OCI-LY7 (cell line): ENCODE measurements around the gene GTF3C2. TPM values are rescaled to one million over a fixed set of nuclear protein-coding genes. Genes with fewer than 3 reads are reported as not detected.
"Not testable (repeated sequence)": the region's sequence is repeated elsewhere in the genome, so short reads cannot be mapped to it uniquely, and the experiment has no call there.

Source experiments
- BruUV-seq: library from RNA; stranded (reverse); fragments of 400-500 nt; replicated peaks from 2 replicates; lab custom pipeline; 2021; lab: Mats Ljungman, UMichigan
- CTCF ChIA-PET: fragments of 300-600 bp; sonication (Branson Sonifier 250); formaldehyde crosslinking; loops from one replicate; lab custom pipeline; 2022; ENCODE audit warnings: antibody characterized with exemption; ENCODE audit not compliant: unreplicated experiment; lab: Charles Lee
- POLR2A ChIA-PET: fragments of 300-600 bp; sonication (Branson Sonifier 250); formaldehyde crosslinking; loops from one replicate; lab custom pipeline; 2022; ENCODE audit warnings: antibody characterized with exemption; lab: Charles Lee
- DNase-seq: peaks from one replicate; pipeline ENCODE4 v3.0.0-alpha.2; 2015; ENCODE audit warnings: low spot score
- H2AFZ ChIP-seq: fragments of 200-600 bp; sonication (generic), shearing (Covaris generic); 2 replicates; pipeline ENCODE4 v1.6.1; 2014; ENCODE audit warnings: mild to moderate bottlenecking, antibody characterized with exemption, low read length, moderate library complexity
- H3K27ac ChIP-seq: fragments of 200-600 bp; sonication (generic); 2 replicates; pipeline ENCODE4 v1.5.1; 2014; ENCODE audit warnings: mixed run types, low read depth, mild to moderate bottlenecking, moderate library complexity, low read length, inconsistent platforms; ENCODE audit not compliant: poor library complexity, severe bottlenecking
- H3K36me3 ChIP-seq: fragments of 200-600 bp; sonication (generic); 2 replicates; pipeline ENCODE4 v1.6.1; 2014; ENCODE audit warnings: mild to moderate bottlenecking, antibody characterized with exemption, low read length, moderate library complexity, mixed read lengths; ENCODE audit not compliant: insufficient read depth
- H3K4me1 ChIP-seq: fragments of 200-600 bp; sonication (generic); 2 replicates; pipeline ENCODE4 v1.5.1; 2014; ENCODE audit warnings: mild to moderate bottlenecking, low read length; ENCODE audit not compliant: insufficient read depth, poor library complexity, severe bottlenecking
- H3K4me2 ChIP-seq: fragments of 200-600 bp; sonication (generic); 2 replicates; pipeline ENCODE4 v1.6.1; 2014; ENCODE audit warnings: mild to moderate bottlenecking, low read length
- H3K4me3 ChIP-seq: fragments of 200-600 bp; sonication (generic); 2 replicates; pipeline ENCODE4 v1.5.1; 2014; ENCODE audit warnings: mild to moderate bottlenecking, low read depth, low read length; ENCODE audit not compliant: poor library complexity, severe bottlenecking
- H3K79me2 ChIP-seq: fragments of 200-600 bp; sonication (generic); 2 replicates; pipeline ENCODE4 v1.6.1; 2016; ENCODE audit warnings: low read depth, mild to moderate bottlenecking, low read length, moderate library complexity, mixed read lengths; ENCODE audit not compliant: insufficient read depth
- H3K9me2 ChIP-seq: fragments of 200-600 bp; sonication (generic); 2 replicates; pipeline ENCODE4 v1.6.1; 2016; ENCODE audit warnings: mild to moderate bottlenecking, low read length, mixed read lengths; ENCODE audit not compliant: insufficient read depth
- H3K9me3 ChIP-seq: fragments of 200-600 bp; sonication (generic); 2 replicates; pipeline ENCODE4 v1.6.1; 2014; ENCODE audit warnings: mild to moderate bottlenecking, mixed run types, low read length, mixed read lengths
- H4K20me1 ChIP-seq: fragments of 200-600 bp; sonication (generic); 2 replicates; pipeline ENCODE4 v1.6.1; 2014; ENCODE audit warnings: mild to moderate bottlenecking, antibody characterized with exemption, low read length, moderate library complexity, mixed read lengths; ENCODE audit not compliant: insufficient read depth
- CTCF ChIP-seq: fragments of 200-600 bp; sonication (generic); conservative IDR thresholded peaks from 2 replicates; pipeline ENCODE4 v1.5.1; 2014; ENCODE audit warnings: mild to moderate bottlenecking, antibody characterized with exemption, low read length, moderate library complexity, mixed read lengths
- EZH2phosphoT487 ChIP-seq: fragments of 200-600 bp; sonication (generic); IDR thresholded peaks from 2 replicates; pipeline ENCODE4 v1.6.1; 2018; ENCODE audit warnings: low read depth, borderline replicate concordance, mild to moderate bottlenecking, mixed run types, antibody characterized with exemption, low read length, moderate library complexity, mixed read lengths
- intact Hi-C: fragments of 100-400 bp; cut with micrococcal nuclease; formaldehyde crosslinking; loops from one replicate; pipeline ENCODE4 v1.10.0; 2022; ENCODE audit not compliant: unreplicated experiment
- total RNA-seq, 2 experiments: library from RNA; depleted of rRNA in 1 of 2; stranded (reverse); fragments of >200 nt in 1 of 2; shearing (Covaris generic) in 1 of 2; gene quantifications; 2 replicates each; pipeline ENCODE4 v1.2.3, GENCODE V29; 2014 to 2022

GTF3C2 gene
- total RNA-seq, 2 experiments from 2014 or later, result 54.2 to 70.3 TPM

- Histone ChIP-seq H4K20me1 (0 out of 2 replicates have a peak, but pooled peaks cover 4% of the 10 kb centered on the region), H2AFZ (no peak overlapping the region), H3K36me3 (peaks cover 17% of the 10 kb centered on the region), H3K79me2 (peaks cover 76% of the 10 kb centered on the region), H3K4me1 (peaks cover 34% of the 10 kb centered on the region), H3K9me2 (no peaks in the 10 kb centered on the region), H3K27ac (no peak overlapping the region), H3K4me2 (no peak overlapping the region), H3K9me3 (no peaks in the 10 kb centered on the region), H3K4me3 (no peak overlapping the region)
- ChIA-PET CTCF (interaction anchor here (1.0 kb wide), 1 partner anchor 9 kb away, joined by 3 read pairs; no protein-coding TSS in a partner anchor), POLR2A (interaction anchor here (0.6 to 2.0 kb wide), 7 partner anchors 9 to 1425 kb away, joined by 3 to 12 read pairs (median 6); partner anchors contain the start of gene NRBP1)
- BruUV-seq, result no TSS peak
- TF ChIP-seq CTCF, result no peak
- no peak for TF ChIP-seq EZH2phosphoT487
- DNase-seq, result no peak
- intact Hi-C loops, result no loop called here
Measured at GRCh38 chr2:27353762-27354596, 2.6 kb downstream of the GTF3C2 start.

- H2AFZ ChIP-seq, intact Hi-C loops, H3K9me3 ChIP-seq, H4K20me1 ChIP-seq, H3K9me2 ChIP-seq, H3K27ac ChIP-seq, BruUV-seq, H3K4me3 ChIP-seq, H3K4me2 ChIP-seq, DNase-seq, CTCF ChIA-PET: not testable (repeated sequence)
- peaks cover 13% of the 10 kb centered on the region for H3K36me3 ChIP-seq
- H3K4me1 ChIP-seq, result peaks cover 32% of the 10 kb centered on the region
- H3K79me2 ChIP-seq, result peaks cover 75% of the 10 kb centered on the region
- POLR2A ChIA-PET, result interaction anchor here (0.6 to 2.0 kb wide), 7 partner anchors 9 to 1110 kb away, joined by 3 to 12 read pairs (median 6); partner anchors contain the start of gene NRBP1
Measured at GRCh38 chr2:27353386-27353761, 3.2 kb downstream of the GTF3C2 start.

DNA sequence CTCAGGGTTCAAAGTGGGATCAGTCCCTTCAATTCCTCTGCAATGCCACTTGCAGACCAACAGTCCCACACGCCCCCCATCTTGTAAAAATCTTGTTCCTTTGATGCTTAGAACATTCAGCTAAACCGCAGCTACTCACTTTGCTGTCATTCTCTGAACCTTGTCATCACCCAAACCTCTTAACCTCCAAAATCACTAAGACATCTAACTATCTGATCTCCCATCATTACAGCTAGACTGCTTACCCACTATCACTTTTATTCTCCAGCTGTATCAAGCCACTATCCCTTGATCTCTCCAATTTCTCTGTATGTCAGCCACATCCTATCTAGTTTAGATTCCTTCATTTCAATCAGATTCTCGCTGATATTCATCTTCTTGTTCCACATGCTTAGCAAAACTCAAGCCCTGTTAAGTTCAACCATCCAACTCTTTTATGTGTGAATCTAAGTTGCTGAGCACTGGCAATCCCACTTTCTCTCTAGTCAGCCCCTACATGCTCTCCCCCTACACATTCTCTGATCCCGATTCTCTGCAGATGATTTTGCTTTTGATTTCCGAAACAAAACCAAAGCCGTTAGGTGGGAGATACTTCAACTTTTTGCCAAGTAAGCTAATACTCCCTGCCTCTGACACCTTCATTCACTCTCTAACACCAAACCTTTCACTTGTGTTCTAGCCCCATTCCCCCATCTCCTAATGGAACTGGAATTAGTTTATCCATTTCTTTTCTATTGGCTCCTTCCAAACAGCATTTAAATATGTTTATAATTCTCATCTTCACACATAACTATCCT, 4.6 kb downstream of the GTF3C2 start:
- H4K20me1 ChIP-seq, result 0 out of 2 replicates have a peak, but pooled peaks cover 4% of the 10 kb centered on the region
- peaks cover 75% of the 10 kb centered on the region for H3K79me2 ChIP-seq
- peaks cover 24% of the 10 kb centered on the region for H3K4me1 ChIP-seq
- peaks cover 16% of the 10 kb centered on the region; the same call in 1 of the 2 replicates for H3K36me3 ChIP-seq
- ChIA-PET CTCF (no interaction called here), POLR2A (interaction anchor here (1.0 to 1.7 kb wide), 3 partner anchors 8 to 58 kb away, joined by 3 to 7 read pairs (median 5); no protein-coding TSS in a partner anchor)
- intact Hi-C loops, result no loop called here
- no peak overlapping the region for H3K4me3 ChIP-seq
- H3K9me3 ChIP-seq, result no peaks in the 10 kb centered on the region
- no peak for DNase-seq
- H2AFZ ChIP-seq, result no peak overlapping the region
- H3K9me2 ChIP-seq, result no peaks in the 10 kb centered on the region
- H3K4me2 ChIP-seq, result no peak overlapping the region
- TF ChIP-seq EZH2phosphoT487 (no peak), CTCF (no peak)
- no TSS peak for BruUV-seq
- no peak overlapping the region for H3K27ac ChIP-seq
